KOPT-K1 (cell line): Measurements from ENCODE around the gene EXD3.

ENCODE experiments used
- H3K27ac ChIP-seq: fragments of 200-600 bp; sonication (generic); 2 replicates; pipeline ENCODE4 v1.5.1; 2016; ENCODE audit warnings: antibody characterized with exemption, mild to moderate bottlenecking, low read depth, low read length; ENCODE audit not compliant: poor library complexity, severe bottlenecking
- H3K36me3 ChIP-seq: fragments of 200-600 bp; sonication (generic); 2 replicates; pipeline ENCODE4 v1.5.1; 2017; ENCODE audit warnings: antibody characterized with exemption, mild to moderate bottlenecking, low read length, moderate library complexity; ENCODE audit not compliant: insufficient read depth
- H3K9me3 ChIP-seq: fragments of 200-600 bp; sonication (generic); 2 replicates; pipeline ENCODE4 v1.5.1; 2017; ENCODE audit warnings: antibody characterized with exemption, low read length, mild to moderate bottlenecking; ENCODE audit not compliant: insufficient read depth, poor library complexity, severe bottlenecking

Gene EXD3

DNA sequence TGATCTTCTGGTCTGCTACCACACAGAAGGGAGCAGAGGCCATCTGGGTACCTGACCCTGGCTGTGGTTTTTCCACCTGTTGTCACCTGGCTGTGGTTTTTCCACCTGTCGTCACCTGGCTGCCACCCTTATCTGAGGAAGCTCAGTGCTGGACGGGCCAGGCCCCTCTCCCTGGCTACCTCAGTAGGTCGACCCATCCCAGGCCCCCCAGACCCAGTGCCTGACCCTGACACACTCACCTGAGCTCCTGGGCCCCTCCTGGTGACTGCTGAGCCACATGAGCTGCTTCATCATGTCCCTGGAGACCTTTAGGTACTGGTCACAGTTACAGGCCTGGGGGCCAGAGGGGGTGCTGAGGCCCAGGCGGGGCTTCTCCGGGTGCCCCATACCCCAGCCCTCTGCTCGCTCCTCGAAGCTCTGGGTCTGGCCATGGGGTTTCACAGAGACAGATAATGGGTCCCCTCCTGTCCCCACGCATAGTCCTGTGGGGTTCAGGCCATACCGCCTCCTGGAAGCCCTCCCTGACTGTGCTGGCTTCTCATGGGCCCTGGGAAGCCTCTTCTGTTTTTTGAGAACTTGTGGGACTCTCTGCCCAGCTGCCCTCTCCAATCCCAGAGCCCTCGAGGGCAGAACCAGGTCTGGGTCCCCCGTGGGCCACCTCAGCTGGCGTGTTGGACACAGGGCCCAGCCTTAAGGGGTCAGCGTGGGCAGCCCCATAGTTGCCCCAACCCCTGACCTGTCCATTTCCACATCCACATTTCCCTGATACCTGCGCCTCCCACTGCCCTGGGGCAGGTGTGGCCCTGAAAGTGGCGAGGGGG, 113.4 kb downstream of the EXD3 start:
- H3K36me3 ChIP-seq, result no peaks in the 10 kb centered on the region
- no peak overlapping the region for H3K27ac ChIP-seq
- H3K9me3 ChIP-seq, result no peaks in the 10 kb centered on the region

DNA sequence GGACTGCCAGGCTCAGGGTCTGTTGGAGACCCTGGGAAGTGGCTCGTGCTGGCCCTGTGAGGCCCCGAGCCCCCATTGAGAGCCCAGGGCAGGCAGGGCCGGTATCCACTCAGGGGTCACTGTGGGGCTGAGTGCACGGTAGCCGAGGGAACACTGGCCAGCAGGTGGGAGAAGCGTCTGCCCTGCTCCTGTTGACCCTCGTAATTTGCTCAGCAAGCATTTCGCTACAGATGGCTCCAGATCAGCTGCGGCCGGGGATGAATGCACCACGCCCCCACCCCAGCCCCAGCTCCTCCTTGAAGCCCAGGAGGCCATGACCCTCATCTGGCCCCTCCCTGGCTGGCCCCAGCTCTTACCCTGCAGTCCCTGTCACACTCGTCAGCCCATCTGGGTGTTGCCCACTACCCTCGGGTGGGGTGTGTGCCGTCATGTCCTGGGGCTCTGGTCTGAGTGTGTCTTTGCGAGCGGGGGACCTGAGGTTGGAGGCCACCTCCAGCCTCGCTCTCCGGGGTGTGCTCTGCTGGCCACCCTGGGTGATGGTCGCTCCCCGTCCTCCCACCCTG, 114.8 kb downstream of the EXD3 start:
- Histone ChIP-seq H3K9me3 (no peaks in the 10 kb centered on the region), H3K36me3 (no peaks in the 10 kb centered on the region), H3K27ac (no peak overlapping the region)

DNA sequence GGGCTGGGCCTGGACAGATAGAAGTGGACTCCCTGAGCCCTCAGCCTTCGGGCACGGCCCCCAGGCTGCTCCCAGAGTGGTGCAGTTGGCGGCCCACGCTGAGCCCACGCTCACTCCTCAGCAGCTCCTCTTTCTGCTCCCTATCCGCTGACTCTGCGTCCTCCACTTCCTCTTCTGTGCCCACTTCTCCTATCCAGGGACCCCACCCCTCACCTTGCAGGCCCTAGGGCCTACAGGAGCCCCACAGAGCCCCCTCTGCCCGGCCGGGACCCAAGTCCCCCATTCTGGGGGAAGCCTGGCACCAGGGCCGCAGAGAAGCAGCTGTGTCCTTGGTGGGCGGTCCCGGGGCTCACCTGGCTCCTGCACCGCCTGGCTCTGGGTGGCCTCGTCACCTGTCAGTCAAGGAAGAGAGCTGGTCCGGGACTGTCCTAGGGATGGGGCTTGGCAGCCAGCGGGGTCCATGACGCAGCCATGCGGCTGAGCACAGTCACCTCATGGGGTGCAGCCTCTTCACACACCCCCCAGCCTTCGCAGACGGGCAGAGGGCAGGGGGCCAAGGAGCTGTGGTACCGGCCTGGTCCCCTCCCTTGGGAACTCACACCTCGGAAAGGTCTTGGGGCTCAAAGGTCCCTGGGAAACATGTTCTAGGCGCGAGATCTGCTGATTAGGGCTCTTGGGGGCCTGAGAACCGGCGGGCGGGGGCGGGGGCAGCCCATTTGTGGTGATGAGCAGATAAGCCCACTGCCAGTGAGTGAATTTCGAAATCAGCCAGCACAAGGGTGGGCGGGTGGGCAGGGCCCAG, 115.5 kb downstream of the EXD3 start:
- no peak overlapping the region for H3K27ac ChIP-seq
- no peaks in the 10 kb centered on the region for H3K36me3 ChIP-seq
- no peaks in the 10 kb centered on the region for H3K9me3 ChIP-seq

DNA sequence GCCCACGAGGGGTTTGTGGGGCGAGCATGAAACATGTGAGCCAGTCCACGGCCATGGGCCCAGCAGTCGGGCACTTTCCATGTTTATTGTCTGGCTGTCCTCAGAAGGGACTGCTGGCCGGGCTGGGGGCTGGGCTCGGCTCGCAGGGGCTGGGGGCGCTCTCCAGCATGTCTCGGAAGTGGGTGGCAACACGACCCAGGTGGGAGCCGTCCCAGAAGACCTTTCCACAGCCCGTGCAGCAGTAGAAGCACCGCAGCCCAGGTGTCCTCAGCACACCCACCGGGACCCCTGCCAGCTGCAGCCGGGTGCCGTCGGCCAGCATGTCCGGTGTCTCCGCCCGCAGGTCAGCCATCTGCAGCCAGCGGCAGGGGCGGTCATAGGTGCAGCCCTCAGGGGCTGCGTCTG, 116.1 kb downstream of the EXD3 start:
- Histone ChIP-seq H3K9me3 (no peaks in the 10 kb centered on the region), H3K27ac (no peak overlapping the region), H3K36me3 (no peaks in the 10 kb centered on the region)

DNA sequence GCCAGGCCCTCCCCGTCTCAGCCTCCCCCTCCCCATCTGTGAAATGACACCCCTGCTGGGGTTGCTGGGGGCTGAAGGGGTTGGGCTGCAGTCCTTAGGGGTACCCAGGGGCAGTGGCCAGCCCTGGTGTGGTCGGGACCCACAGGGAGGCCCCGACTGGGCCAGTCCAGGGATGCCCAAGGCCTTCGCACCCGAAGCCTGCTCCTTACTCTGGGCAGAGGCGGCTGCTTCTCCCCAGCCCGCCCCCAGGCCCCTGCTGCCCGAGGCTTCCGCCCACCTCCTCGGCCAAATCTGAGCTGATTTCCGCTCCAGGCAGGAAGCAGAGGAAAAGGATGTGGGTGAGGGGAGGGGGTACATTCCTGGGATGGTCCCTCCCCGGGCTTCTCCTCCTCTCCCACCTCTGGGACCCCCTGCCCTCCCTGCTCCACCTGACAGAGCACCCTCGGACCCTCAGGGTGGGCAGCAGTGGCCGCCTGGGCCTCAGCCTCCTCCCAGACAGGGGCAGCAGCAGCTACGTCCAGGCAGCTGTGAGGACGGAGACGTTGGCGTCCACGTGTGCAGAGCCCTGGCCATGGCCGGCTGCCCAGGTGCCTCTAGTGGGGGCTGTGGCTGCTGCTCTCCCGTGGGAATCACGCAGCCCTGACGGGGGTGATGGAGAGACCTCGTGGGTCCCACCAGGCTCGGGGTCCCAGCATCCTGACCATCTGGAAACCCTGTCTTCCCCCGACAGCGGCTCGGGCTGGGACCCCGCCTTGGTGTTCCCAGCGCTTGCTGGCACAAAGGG, 116.7 kb downstream of the EXD3 start:
- Histone ChIP-seq H3K9me3 (no peaks in the 10 kb centered on the region), H3K27ac (no peak overlapping the region), H3K36me3 (no peaks in the 10 kb centered on the region)

DNA sequence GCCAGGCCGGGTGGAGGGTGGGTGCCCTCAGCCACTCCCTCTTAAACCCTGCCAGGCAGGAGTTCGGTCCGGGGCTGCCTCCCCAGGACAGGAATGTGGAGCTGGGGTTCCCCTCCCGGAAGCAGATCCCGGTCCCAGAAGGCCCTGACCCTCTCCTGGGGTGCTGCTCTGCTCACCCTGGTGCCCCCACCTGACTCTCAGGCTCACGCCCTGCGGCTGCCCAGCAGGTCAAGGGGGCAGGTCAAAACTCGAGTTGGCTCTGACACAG, 117.2 kb downstream of the EXD3 start:
- Histone ChIP-seq H3K27ac (no peak overlapping the region), H3K36me3 (no peaks in the 10 kb centered on the region), H3K9me3 (no peaks in the 10 kb centered on the region)

DNA sequence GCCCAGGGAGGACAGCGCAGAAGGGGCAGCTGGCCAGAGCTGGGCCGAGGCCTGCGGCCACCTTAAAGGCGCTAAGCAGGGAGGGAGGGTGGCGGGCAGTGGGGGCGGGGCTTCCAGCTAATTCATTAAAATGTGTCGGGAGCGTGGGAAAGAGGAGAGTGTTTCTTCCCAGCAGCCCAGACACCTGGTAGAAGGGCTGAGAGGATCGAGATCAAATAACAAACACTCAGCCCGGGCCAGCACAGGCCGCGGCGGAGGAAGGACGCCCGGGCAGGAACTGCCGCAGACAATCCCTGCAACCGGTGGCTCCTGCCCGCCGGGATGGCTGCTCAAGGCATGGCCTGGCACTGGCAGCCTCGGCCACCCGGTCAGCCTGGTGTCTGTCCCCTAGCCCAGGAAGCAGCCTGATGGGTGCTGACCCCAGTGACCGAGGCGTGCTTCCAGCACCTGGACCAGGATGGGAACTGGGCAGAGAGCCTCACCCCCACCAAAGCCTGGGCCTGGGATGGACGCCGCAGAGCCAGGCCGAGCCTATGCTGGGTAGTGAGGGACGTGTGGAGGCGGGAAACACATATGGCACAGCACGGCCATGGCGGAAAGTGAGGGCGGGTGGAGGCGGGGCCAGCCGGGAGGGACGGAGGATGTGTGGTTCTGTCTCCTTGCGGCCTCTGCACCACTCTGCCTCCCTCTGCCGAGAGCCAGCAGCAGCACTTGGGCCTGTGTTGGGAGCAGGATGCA, 117.7 kb downstream of the EXD3 start:
- no peak overlapping the region for H3K27ac ChIP-seq
- no peaks in the 10 kb centered on the region for H3K36me3 ChIP-seq
- H3K9me3 ChIP-seq, result no peaks in the 10 kb centered on the region

DNA sequence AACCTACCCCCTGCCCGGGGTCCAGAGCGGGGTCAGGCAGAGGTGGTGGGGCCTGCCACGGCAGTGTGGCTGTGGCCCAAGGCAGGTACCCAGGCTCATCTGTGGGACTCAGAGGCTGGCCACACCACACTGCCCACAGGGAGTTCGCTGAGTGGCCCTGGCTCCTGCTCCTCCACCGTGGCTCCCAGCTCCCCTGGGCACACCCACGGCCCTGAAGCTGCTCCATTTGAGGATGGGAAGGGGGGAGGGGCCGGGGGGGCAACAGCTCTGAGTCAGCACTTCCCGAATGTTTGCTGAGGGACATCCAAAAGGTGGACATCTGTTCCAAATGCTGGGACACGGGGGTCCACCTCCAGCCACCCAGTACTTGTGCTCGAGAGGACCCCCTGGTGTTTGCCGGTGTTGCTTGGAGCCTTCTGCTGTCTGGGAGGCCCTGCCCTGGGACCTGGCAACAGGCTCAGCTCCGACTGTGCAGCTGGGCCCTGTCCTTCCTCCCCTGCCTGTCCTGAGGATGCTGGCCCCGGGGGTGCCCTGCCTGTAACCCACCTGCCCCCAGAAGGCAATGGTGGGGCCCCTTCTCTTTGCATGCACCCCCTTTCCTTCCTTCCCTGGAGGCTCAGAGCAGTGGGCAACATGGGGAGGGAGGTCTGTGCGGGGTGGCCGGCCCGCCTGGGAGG, 118.4 kb downstream of the EXD3 start:
- no peaks in the 10 kb centered on the region for H3K36me3 ChIP-seq
- no peak overlapping the region for H3K27ac ChIP-seq
- no peaks in the 10 kb centered on the region for H3K9me3 ChIP-seq

DNA sequence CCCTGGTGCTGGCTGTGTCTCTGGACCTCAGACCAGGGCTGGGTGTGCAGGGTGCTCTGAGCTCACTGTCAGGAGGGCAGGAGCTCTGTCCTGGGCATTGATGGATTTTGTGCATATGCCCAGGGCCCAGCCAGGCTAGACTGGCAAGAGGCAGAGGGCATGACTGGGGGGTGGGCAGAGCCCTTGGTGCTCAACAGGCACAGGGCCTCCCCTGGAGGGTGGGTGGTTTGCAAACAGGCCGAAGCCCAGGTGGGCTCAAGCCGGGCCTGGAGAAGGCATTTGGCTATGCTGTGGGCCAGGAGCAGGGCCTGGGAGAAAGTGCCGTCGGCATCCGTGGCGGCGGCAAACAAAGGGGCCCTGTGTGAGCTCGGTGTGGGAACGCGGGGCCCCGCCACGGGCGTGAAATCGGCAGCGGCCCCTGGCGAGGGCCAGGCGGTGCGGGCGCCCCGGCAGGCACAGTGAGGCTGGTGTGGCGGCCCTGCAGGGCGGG, 119.0 kb downstream of the EXD3 start:
- no peak overlapping the region for H3K27ac ChIP-seq
- no peaks in the 10 kb centered on the region for H3K9me3 ChIP-seq

DNA sequence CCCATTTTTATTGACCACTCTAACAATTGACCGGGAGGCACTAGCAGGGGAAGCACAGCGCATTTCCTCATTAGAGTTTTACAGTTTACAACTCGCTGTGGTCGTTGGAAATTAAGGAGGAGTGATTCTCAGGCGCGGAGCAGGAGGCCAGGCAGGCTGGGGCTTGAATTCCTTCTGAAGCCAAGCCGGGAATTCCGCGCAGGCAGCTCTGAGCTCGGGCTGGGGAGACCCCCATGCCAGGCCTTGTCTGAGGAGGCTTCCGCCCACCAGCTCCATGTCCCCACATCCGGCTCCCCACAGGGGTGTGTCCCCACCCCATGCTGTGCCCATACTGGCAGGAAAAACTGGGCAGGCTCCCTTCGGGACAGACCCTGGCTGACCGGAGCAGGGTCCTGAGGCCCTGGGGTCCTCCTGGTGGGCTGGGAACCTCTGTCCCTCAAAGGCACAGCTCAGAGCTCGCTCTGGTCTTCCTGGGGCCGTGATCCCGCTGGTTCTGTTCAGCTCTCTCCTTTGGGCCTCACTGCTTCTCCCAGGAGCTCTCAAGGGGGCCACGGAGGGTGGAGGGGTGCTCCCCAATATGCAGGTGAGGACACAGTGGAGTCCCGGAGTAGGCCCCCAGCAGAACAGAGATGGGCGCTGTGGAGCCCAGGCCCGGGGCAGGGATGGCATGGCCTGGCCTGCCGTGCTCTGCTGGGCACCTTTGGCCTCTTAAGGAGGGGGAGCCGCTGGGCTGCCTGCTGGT, 119.6 kb downstream of the EXD3 start:
- no peak overlapping the region for H3K27ac ChIP-seq
- no peaks in the 10 kb centered on the region for H3K9me3 ChIP-seq
- H3K36me3 ChIP-seq, result no peaks in the 10 kb centered on the region

More for the DNA sequence above, 119.0 kb downstream of the EXD3 start:
- no peaks in the 10 kb centered on the region for H3K36me3 ChIP-seq

DNA sequence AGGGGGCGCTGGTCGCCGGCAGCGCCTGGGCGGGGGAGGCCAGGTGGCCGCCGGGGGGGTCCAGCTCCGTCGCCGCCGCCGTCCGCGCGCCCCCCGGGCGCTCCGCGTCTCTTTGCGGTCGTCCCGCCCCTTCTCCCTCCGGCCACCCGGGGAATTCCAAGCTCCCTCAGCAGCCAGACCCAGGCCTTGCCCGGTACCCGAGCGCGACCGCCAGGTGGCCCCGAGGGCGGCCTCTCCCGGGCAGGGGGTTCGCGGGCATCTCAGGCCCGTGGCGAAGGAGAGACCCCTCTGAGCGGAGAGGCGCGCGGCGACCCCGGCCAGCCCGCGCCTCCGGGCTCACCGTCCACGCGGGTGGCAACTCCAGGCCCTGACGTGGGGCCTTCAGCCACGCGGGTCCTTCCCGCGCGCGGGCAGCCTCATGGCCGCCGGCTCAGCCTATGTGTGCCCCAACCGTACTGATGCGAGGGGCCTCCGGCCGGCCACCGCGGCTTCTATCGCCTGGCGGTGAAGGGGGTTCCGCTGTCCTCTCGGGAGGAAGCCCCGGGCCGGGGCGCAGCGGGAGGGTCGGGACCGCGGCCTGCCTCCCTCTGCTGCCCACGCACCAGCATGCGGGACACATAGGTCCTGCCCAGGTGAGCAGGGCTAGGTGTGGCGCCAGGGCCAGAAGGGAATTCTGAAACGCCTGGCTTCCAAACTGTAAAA, 120.4 kb downstream of the EXD3 start:
- H3K9me3 ChIP-seq, result no peaks in the 10 kb centered on the region
- no peak overlapping the region for H3K27ac ChIP-seq
- H3K36me3 ChIP-seq, result no peaks in the 10 kb centered on the region

DNA sequence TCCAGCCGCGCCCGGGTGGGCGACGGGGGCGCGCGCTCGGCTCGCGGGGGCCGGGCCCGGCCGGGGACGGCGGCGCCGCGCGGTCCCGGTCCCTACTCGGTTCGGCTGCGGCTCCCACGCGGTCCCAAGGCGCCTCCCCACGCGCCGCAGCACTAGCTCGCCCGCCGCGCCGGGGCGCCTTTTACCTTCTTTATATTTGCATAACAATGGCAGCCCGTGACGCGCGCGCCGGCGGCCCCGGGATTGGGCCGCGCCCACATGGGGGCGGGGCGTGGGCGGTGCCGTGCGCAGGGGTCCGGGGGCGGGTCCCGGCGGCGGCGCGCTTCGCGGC, 120.9 kb downstream of the EXD3 start, which contains the start of gene NRARP:
NRARP (minus strand) TSS at position 154 of the 331 bp plus-strand sequence. CDS start 343 bp downstream, outside the sequence.
- Histone ChIP-seq H3K36me3 (no peaks in the 10 kb centered on the region), H3K9me3 (no peaks in the 10 kb centered on the region), H3K27ac (no peak within 1 kb of the TSS)
